Liver (tissue), 9 donors: Measurements from ENCODE around the gene FNBP1. TPM values are rescaled to one million over a fixed set of nuclear protein-coding genes. Genes with fewer than 3 reads are reported as not detected.
A peak's percentile ranks its signal among the peaks of the same experiment; 100 is the strongest.

Experiments used
- DNase-seq: peaks from one replicate; pipeline ENCODE4 v3.0.0-alpha.2; 2017; ENCODE audit warnings: low spot score
- H3K27ac ChIP-seq, 2 donors: one replicate each; pipeline ENCODE4 v1.7.0; 2013; ENCODE audit warnings: inconsistent platforms in 2 of 2, low read length in 2 of 2, control low read depth in 1 of 2, low read depth in 1 of 2, mild to moderate bottlenecking in 1 of 2
- H3K27me3 ChIP-seq, 4 donors: one replicate each; pipeline versions ENCODE4 v1.6.1 to v1.7.0; 2013; ENCODE audit warnings: low read length in 3 of 4, inconsistent platforms in 1 of 4, mild to moderate bottlenecking in 1 of 4, moderate library complexity in 1 of 4; ENCODE audit not compliant: control insufficient read depth in 4 of 4, insufficient read depth in 4 of 4
- H3K36me3 ChIP-seq, 4 donors: one replicate each; pipeline versions ENCODE4 v1.6.1 to v1.7.0; 2013; ENCODE audit warnings: low read length in 3 of 4, mild to moderate bottlenecking in 3 of 4, low read depth in 1 of 4, moderate library complexity in 1 of 4; ENCODE audit not compliant: control insufficient read depth in 4 of 4, insufficient read depth in 3 of 4
- H3K4me1 ChIP-seq, 4 donors: one replicate each; pipeline versions ENCODE4 v1.6.1 to v1.7.0; 2013; ENCODE audit warnings: low read length in 3 of 4, mild to moderate bottlenecking in 3 of 4, moderate library complexity in 1 of 4; ENCODE audit not compliant: control insufficient read depth in 4 of 4, insufficient read depth in 4 of 4
- H3K4me3 ChIP-seq, 3 donors: one replicate each; pipeline versions ENCODE4 v1.6.1 to v1.7.0; 2013; ENCODE audit warnings: low read length in 3 of 3, control low read depth in 1 of 3, low read depth in 1 of 3, mild to moderate bottlenecking in 1 of 3
- H3K9ac ChIP-seq, 2 donors: one replicate each; pipeline ENCODE4 v1.7.0; 2013; ENCODE audit warnings: low read length in 2 of 2, mild to moderate bottlenecking in 2 of 2, moderate library complexity in 2 of 2, control low read depth in 1 of 2, low read depth in 1 of 2
- H3K9me3 ChIP-seq, 4 donors: one replicate each; pipeline versions ENCODE4 v1.6.1 to v1.7.0; 2013; ENCODE audit warnings: low read length in 3 of 4; ENCODE audit not compliant: control insufficient read depth in 4 of 4
- EGR1 ChIP-seq, 2 donors: IDR thresholded peaks; 2 replicates each; pipeline ENCODE4 v1.6.1; 2016 to 2018; ENCODE audit warnings: antibody characterized with exemption in 2 of 2, low read depth in 2 of 2
- FOXA1 ChIP-seq: IDR thresholded peaks from 2 replicates; pipeline ENCODE4 v1.6.1; 2016; ENCODE audit warnings: antibody characterized with exemption
- FOXA2 ChIP-seq: IDR thresholded peaks from 2 replicates; pipeline ENCODE4 v1.6.1; 2016; ENCODE audit warnings: antibody characterized with exemption
- HNF4A ChIP-seq, 2 donors: conservative IDR thresholded peaks; 2 replicates each; pipeline ENCODE4 v1.6.1; 2016; ENCODE audit warnings: antibody characterized with exemption in 2 of 2, mild to moderate bottlenecking in 2 of 2
- HNF4G ChIP-seq: IDR thresholded peaks from 2 replicates; pipeline ENCODE4 v1.6.1; 2016; ENCODE audit warnings: antibody characterized with exemption
- JUND ChIP-seq, 2 donors: IDR thresholded peaks; 2 replicates each; pipeline ENCODE4 v1.6.1; 2016; ENCODE audit warnings: antibody characterized with exemption in 2 of 2
- RAD21 ChIP-seq, 2 donors: IDR thresholded peaks; 2 replicates each; pipeline ENCODE4 v1.6.1; 2016; ENCODE audit warnings: antibody characterized with exemption in 2 of 2, mild to moderate bottlenecking in 2 of 2
- RXRA ChIP-seq, 2 donors: IDR thresholded peaks; 2 replicates each; pipeline ENCODE4 v1.6.1; 2017 to 2018; ENCODE audit warnings: antibody characterized with exemption in 2 of 2, mild to moderate bottlenecking in 1 of 2
- YY1 ChIP-seq: IDR thresholded peaks from 2 replicates; pipeline ENCODE4 v1.6.1; 2016; ENCODE audit warnings: antibody characterized with exemption, mild to moderate bottlenecking
- WGBS: extraction: QIAGEN DNeasy Blood & Tissue Kit; methylation state at CpG from one replicate; pipeline ENCODE4 v1.1.7; 2013; 5-methylcytosine and 5-hydroxymethylcytosine counted together
- polyA plus RNA-seq, 2 donors: library from polyadenylated mRNA; stranded (reverse) in 1 of 2; unstranded in 1 of 2; fragments of 200-250 nt in 1 of 2; fragments of >200 nt in 1 of 2; fragmentation: Nextera tagmentation in 1 of 2; extraction: Ambion mirVana in 1 of 2; gene quantifications; one replicate each; pipeline versions ENCODE4 v1.2.1 to v1.2.3, GENCODE V29; 2013 to 2015
- total RNA-seq, 2 donors: library from RNA; depleted of rRNA; stranded (reverse); fragments of >200 nt; gene quantifications; one replicate each; pipeline ENCODE4 v1.2.3, GENCODE V29; 2014
- TF ChIP-seq, protein P1 (sequence below): fragments of 150-350 bp; IDR thresholded peaks from 2 replicates; pipeline ENCODE4 v1.5.1; 2017; ENCODE audit warnings: improper control_type of control experiment, low read depth, low read length; ENCODE audit not compliant: missing input control
- TF ChIP-seq, protein P2 (sequence below): IDR thresholded peaks from 2 replicates; pipeline ENCODE4 v1.6.1; 2016; ENCODE audit warnings: antibody characterized with exemption, mild to moderate bottlenecking
- TF ChIP-seq, protein P3 (sequence below): IDR thresholded peaks from 2 replicates; pipeline ENCODE4 v1.6.1; 2016; ENCODE audit warnings: antibody characterized with exemption
- TF ChIP-seq, protein P4 (sequence below): IDR thresholded peaks from 2 replicates; pipeline ENCODE4 v1.6.1; 2016; ENCODE audit warnings: antibody characterized with exemption
- TF ChIP-seq, protein P5 (sequence below): IDR thresholded peaks from 2 replicates; pipeline ENCODE4 v1.6.1; 2016; ENCODE audit warnings: antibody characterized with exemption
- donor health status: healthy.
- donor health status: healthy.
- donor health status: healthy.
- donor health status: healthy.
- donor health status: healthy.

The FNBP1 gene
- total and polyA plus RNA-seq, 4 donors = 6.6 to 15.6 (median 12.3) TPM

DNA sequence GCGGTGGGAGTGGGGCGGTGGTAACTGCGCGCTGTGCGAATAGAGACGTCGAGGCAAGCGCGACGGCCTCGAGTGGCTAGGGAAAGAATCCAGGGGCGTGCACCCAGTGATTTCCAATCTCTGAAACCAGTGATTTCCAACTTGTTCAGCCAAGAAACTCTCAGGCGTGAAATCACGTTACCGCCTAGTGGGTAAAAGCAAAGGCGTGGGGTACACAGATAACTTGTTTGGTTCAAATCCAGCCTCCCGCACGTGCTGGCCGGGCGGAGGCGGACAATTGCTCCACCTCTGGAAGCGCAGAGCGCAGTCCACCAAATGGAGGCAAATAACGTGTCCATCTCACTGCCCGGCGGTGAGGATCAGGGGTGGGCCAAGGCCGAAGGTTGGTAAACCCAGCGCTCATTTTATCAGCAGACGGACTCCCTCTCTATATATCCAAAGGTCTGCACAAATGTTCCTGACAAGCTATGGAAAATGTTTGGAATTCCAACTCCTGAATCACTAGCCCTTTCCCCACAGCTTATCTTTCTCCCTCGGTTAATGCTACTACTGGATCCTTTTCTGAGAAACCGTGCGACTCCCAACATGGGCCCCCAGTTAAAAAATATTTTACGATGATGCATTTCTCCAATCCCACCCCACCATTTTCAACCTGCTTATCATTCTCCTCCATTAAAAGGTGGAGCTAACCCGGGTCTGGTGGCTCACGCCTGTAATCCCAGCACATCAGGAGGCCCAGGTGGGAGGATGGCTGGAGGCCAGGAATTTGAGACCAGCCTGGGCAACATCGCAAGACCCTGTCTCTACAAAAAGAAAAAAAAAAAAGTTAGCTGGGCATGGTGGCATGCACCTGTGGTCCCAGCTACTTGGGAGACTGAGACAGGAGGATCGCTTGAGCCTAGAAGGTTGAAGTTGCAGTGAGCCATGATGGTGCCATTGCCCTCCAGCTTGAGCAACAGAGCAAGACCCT, 950 bp upstream of the FNBP1 start:
- DNase-seq = no peak
- peak overlapping the region; percentile 89 to 90 for H3K27ac ChIP-seq
- H3K27me3 ChIP-seq = no peaks in the 10 kb centered on the region
- H3K4me1 ChIP-seq = peaks cover 2 to 21% (median 17%) of the 10 kb centered on the region in 4 donors
- no peak for TF ChIP-seq FOXA1
- no peak for TF ChIP-seq RXRA (IDR thresholded peaks at IDR 0.05)
- TF ChIP-seq, protein P1, sequence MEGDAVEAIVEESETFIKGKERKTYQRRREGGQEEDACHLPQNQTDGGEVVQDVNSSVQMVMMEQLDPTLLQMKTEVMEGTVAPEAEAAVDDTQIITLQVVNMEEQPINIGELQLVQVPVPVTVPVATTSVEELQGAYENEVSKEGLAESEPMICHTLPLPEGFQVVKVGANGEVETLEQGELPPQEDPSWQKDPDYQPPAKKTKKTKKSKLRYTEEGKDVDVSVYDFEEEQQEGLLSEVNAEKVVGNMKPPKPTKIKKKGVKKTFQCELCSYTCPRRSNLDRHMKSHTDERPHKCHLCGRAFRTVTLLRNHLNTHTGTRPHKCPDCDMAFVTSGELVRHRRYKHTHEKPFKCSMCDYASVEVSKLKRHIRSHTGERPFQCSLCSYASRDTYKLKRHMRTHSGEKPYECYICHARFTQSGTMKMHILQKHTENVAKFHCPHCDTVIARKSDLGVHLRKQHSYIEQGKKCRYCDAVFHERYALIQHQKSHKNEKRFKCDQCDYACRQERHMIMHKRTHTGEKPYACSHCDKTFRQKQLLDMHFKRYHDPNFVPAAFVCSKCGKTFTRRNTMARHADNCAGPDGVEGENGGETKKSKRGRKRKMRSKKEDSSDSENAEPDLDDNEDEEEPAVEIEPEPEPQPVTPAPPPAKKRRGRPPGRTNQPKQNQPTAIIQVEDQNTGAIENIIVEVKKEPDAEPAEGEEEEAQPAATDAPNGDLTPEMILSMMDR = peak; percentile 11
- TF ChIP-seq HNF4A (conservative IDR thresholded peaks at IDR 0.05) = peak in 1 of 2 donors; percentile 37
- TF ChIP-seq RAD21 (IDR thresholded peaks at IDR 0.05) = peak; percentile 37 to 63
- TF ChIP-seq HNF4G = no peak
- TF ChIP-seq EGR1 (IDR thresholded peaks at IDR 0.05; ENCODE audit: low read depth in 2 of 2) = peak in 1 of 2 donors; percentile 17
- TF ChIP-seq, protein P2, sequence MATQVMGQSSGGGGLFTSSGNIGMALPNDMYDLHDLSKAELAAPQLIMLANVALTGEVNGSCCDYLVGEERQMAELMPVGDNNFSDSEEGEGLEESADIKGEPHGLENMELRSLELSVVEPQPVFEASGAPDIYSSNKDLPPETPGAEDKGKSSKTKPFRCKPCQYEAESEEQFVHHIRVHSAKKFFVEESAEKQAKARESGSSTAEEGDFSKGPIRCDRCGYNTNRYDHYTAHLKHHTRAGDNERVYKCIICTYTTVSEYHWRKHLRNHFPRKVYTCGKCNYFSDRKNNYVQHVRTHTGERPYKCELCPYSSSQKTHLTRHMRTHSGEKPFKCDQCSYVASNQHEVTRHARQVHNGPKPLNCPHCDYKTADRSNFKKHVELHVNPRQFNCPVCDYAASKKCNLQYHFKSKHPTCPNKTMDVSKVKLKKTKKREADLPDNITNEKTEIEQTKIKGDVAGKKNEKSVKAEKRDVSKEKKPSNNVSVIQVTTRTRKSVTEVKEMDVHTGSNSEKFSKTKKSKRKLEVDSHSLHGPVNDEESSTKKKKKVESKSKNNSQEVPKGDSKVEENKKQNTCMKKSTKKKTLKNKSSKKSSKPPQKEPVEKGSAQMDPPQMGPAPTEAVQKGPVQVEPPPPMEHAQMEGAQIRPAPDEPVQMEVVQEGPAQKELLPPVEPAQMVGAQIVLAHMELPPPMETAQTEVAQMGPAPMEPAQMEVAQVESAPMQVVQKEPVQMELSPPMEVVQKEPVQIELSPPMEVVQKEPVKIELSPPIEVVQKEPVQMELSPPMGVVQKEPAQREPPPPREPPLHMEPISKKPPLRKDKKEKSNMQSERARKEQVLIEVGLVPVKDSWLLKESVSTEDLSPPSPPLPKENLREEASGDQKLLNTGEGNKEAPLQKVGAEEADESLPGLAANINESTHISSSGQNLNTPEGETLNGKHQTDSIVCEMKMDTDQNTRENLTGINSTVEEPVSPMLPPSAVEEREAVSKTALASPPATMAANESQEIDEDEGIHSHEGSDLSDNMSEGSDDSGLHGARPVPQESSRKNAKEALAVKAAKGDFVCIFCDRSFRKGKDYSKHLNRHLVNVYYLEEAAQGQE = no peak
- TF ChIP-seq, protein P3, sequence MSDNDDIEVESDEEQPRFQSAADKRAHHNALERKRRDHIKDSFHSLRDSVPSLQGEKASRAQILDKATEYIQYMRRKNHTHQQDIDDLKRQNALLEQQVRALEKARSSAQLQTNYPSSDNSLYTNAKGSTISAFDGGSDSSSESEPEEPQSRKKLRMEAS = peak; percentile 93
- TF ChIP-seq YY1 = peak; percentile 86
- H3K9ac ChIP-seq = peak overlapping the region in 1 of 2 donors; percentile 36
- peak overlapping the region; percentile 27 to 95 (median 59) for H3K4me3 ChIP-seq
- no peaks in the 10 kb centered on the region for H3K9me3 ChIP-seq
- no peaks in the 10 kb centered on the region for H3K36me3 ChIP-seq
- WGBS = 24% methylated on average over 37 of the region's 37 CpGs

DNA sequence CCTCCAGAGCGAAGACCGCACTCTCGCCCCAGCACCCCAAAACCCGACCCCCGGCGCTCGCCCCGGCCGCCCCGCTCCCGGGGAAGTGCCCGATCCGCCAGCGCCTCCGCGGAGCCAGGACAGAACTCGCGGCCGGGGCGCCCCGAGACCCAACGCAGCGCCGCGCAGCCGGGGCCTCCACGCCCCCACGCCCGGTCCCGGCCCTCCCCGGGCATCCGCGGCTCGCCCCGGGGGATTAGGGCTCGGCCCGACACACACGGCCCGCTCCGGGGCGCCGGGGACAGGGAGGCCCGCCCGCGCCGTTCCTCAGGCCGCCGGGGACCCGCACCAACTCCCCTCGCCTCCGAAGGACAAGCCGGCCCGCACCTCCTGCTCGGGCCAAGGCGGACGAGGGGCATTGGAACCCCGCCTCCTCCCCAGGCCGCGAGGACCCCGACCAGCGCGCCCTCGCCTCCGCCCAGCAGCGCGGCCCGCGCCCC, 544 bp downstream of the FNBP1 start:
- no peak for TF ChIP-seq JUND (IDR thresholded peaks at IDR 0.05)
- TF ChIP-seq, protein P2 = no peak
- TF ChIP-seq, protein P1 = no peak
- TF ChIP-seq FOXA2 = no peak
- TF ChIP-seq, protein P4, sequence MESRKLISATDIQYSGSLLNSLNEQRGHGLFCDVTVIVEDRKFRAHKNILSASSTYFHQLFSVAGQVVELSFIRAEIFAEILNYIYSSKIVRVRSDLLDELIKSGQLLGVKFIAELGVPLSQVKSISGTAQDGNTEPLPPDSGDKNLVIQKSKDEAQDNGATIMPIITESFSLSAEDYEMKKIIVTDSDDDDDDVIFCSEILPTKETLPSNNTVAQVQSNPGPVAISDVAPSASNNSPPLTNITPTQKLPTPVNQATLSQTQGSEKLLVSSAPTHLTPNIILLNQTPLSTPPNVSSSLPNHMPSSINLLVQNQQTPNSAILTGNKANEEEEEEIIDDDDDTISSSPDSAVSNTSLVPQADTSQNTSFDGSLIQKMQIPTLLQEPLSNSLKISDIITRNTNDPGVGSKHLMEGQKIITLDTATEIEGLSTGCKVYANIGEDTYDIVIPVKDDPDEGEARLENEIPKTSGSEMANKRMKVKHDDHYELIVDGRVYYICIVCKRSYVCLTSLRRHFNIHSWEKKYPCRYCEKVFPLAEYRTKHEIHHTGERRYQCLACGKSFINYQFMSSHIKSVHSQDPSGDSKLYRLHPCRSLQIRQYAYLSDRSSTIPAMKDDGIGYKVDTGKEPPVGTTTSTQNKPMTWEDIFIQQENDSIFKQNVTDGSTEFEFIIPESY = no peak
- TF ChIP-seq, protein P5, sequence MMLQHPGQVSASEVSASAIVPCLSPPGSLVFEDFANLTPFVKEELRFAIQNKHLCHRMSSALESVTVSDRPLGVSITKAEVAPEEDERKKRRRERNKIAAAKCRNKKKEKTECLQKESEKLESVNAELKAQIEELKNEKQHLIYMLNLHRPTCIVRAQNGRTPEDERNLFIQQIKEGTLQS = no peak
- no peaks in the 10 kb centered on the region for H3K27me3 ChIP-seq
- no peaks in the 10 kb centered on the region for H3K36me3 ChIP-seq
- under 1% methylated on average over 68 of the region's 68 CpGs for WGBS
- H3K4me1 ChIP-seq = peaks cover 2 to 21% (median 17%) of the 10 kb centered on the region in 4 donors
- H3K9me3 ChIP-seq = no peaks in the 10 kb centered on the region
- H3K9ac ChIP-seq = peak overlapping the region; percentile 84 to 87
- DNase-seq = peak; percentile 40
- H3K27ac ChIP-seq = peak overlapping the region; percentile 90 to 91
- peak overlapping the region; percentile 58 to 95 (median 71) for H3K4me3 ChIP-seq
